ENCODE results near the gene SIM2.

SIM2 gene

DNA sequence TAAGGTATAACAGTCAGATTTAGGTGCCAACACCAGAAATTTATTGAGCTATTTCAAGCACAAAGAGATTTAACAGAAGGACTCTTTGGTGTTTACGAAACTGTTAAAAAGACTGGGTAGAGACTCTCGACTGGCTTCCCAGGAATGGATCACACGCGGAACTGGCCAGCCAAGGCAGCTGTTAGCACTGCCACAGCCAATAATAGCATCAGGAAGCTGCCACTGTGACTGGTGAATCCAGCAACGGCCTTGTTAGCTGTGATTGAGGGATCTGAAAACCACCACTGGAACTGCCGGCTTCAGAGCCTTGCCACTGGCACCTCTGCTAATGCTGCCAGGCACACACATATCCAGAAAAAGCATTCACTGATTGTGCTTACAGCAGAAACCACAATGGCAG, 10.6 kb upstream of the SIM2 start:
- DNase-seq = no peak

DNA sequence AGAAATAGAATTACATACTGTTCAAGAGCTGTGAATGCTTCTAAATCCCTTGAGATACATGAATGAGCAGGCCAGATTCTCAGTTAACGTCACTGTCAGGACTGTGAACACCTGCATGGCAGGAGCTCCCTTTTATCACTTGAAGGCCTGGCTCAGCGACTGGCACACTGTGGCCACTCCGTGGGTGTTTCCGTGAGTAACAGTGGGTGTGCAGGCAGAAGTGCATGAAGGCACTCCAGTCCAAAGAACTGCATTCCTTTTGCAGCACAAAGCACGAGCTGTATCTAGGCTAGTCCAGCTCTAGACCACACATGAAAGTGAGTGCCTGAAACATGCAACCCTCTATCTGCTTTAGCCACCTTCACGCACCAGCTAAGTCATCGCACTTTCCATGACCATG, 9.6 kb upstream of the SIM2 start:
- DNase-seq = no peak

GRCh38 chr21:36690628-36691554, 8.0 kb upstream of the SIM2 start:
- no peak for DNase-seq

GRCh38 chr21:36691555-36692041, 7.3 kb upstream of the SIM2 start:
- no peak for DNase-seq

GRCh38 chr21:36692114-36692834, 6.6 kb upstream of the SIM2 start:
- no peak for DNase-seq

GRCh38 chr21:36692835-36693488, 6.0 kb upstream of the SIM2 start:
- DNase-seq = no peak

DNA sequence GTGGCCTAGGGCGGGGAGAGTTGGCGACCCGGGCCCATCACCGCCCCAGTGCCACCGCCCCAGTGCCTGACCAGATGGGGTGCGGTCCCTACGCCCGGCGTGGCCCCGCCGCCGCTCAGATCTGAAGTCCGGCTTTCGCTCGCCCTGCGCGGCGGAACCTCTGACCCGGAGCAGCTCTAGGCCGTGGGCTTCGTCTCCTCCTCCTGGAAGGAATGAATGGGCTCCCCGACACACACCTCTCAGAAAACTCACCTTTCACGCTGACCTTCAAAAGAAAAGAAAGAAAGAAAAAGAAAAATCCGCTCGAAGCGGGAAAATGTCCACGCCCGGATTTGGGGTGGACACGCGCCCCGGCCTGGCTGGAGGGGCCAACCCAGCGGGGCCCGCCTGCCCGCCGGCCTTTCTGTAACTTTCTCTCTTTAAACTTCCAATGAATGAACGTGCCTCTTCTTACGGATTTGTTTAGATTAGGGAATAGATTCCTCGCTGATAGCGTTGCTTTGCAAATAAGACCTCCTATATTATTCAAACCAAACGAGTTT, 5.4 kb upstream of the SIM2 start:
- DNase-seq = no peak

DNA sequence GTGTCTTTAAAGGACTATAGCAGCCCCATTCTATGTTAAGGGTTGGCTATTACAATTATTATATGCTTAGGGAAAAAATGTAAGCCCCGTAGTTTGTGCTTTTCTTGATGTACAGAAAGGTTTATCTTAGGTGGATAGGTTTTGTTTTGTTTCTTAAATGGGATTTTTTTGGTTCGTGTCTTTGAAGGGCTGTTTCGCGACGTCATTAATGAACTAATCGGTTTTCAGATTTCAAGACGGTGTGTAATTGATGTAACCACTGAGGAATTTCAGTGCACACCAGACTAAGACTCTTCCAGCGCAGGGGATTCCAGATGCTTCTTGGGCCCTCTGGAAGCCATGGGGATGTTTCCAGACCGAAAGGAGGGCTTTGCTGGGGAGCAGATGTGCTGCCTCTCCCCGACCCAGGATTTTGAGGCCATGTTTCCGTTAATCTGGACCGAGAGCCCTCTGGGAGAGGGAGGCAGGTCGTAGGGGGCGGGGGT, 4.8 kb upstream of the SIM2 start:
- DNase-seq = no peak

- DNase-seq = no peak
Observed at GRCh38 chr21:36694593-36695282, 4.2 kb upstream of the SIM2 start.

GRCh38 chr21:36695283-36695634, 3.7 kb upstream of the SIM2 start:
- DNase-seq = no peak

- no peak for DNase-seq
Observed at GRCh38 chr21:36695671-36696389, 3.1 kb upstream of the SIM2 start.

DNA sequence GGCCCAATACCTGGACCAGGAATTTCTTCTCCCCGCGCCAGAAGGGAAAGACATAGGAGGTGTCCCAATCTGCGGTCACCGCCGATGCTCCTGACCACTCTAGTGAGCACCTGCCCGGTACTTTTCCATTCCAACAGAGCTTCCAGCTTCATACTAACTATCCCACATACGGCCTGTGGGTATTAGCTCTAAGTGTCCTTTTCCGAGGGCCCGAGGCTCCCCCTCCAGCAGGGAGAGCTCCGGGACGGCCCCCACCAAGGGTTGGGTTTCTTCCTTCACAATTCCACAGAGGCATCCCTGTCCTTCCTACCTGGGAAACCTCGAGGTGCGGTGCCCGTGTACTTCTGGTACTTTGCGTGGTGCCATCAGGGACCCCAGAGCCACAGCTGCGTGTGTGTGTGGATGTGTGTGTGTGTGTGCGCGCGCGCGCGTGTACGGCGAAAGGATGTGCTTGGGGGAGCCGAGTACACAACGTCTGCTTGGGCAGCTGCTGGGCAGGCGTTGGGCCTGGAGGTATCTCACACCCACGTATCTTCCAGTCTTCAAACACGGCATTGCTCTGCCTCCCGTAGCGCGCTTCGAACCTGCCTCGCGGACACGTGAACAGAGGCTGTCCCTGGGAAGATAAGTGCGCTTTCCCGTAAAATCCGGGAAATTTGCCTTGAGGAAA, 2.4 kb upstream of the SIM2 start:
- no peak for DNase-seq

DNA sequence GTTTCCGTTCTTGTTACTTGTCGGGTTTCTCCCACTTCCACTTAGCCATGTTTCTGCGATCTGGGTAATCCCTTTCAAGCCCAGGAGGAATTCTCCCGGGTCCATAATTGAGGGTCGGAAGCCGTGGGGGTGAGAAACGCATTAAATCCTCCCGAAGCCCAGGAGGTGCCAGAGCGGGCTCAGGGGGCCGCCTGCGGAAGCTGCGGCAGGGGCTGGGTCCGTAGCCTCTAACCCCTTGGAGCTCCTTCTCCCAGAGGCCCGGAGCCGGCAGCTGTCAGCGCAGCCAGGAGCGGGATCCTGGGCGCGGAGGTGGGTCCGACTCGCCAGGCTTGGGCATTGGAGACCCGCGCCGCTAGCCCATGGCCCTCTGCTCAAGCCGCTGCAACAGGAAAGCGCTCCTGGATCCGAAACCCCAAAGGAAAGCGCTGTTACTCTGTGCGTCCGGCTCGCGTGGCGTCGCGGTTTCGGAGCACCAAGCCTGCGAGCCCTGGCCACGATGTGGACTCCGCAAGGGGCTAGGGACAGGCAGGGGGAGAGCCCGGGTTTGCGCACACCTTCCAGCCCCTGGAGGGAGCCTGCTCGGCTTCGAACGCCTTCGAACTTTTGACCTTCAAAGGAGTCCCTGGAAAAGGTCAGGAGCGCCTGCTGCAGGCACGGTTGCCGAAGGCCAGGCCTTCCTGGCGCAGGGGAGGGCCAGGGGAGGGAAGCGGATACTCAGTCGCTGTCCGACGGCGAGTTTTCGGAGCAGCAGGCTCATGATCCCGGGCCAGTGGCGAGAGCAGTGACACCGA, 1.7 kb upstream of the SIM2 start:
- no peak for DNase-seq

DNA sequence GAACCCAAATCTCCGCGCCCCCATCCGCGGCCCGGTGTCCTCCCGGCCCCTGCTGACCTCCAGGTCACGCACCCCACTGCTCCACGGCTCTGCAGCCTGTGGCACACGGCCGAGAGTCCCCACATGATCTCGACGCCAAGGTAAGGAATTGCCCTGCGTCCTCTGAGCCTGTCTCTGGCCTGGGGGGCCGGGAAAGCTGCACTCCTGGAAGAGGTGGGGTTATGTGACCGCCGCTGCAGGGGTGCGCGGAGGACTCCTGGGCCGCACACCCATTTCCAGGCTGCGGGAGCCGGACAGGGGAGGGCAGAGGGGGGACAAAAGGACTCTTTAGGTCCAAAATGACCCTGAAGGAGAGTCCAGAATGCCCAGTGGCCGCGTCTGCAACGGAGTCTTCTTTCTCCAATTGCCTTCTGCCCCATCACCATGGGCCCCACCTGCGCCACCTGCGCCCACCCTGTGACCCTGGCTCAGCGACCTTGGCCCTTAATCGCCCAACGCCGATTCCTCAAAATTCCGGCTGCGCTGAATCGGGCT, 997 bp upstream of the SIM2 start:
- DNase-seq = no peak

- DNase-seq = no peak
Observed at GRCh38 chr21:36698385-36698980, 432 bp upstream of the SIM2 start.

DNA sequence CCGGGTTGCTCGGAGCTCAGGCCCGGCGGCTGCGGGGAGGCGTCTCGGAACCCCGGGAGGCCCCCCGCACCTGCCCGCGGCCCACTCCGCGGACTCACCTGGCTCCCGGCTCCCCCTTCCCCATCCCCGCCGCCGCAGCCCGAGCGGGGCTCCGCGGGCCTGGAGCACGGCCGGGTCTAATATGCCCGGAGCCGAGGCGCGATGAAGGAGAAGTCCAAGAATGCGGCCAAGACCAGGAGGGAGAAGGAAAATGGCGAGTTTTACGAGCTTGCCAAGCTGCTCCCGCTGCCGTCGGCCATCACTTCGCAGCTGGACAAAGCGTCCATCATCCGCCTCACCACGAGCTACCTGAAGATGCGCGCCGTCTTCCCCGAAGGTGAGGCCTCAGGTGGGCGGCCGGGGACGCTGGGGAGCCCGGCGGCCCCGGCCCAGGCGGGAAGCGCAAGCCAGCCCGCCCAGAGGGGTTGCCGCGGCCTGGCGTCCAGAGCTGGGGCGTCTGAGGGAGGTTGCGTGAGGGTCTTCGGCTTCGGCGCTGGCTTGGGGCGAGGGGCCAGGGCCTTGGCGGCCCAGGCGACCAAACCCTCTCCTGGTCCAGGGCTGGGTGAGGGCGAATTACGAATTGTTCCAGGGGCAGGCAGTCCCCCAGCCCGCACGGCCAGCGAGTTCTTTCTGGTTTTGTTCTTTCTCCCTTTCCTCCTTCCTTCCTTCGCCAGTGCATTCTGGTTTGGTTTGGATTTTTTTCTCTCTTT, 805 bp downstream of the SIM2 start:
- no peak for DNase-seq

DNA sequence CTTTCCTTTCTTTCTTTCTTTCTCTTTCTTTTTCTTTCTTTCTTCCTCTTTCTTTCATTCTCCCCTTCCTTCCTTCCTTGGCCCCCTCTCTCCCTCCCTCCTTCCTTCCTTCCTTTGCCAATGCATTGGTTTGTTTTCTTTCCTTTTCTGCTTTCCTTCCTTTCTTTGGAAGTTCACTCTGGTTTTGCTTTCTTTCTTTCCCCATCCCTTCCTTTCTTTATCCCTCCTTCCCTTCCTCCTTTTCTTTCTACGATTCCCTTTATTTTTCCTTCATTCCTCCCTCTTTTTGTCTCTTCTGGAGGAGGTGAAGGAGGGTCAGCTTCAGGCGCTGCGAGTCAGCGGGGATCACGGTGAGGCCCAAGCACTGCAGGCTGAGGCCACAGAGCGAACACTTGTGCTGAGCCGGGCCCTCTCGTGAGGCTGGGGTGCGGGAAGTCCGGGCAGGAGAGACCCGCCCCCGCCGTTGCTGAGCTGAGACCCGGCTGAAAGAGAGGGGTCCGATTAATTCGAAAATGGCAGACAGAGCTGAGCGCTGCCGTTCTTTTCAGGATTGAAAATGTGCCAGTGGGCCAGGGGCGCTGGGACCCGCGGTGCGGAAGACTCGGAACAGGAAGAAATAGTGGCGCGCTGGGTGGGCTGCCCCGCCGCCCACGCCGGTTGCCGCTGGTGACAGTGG, 1.5 kb downstream of the SIM2 start:
- DNase-seq = no peak

All from suppressor macrophage (primary cell).